Suprapubic skin (tissue), 4 donors: Measurements from ENCODE around the gene TTF2. TPM values are rescaled to one million over a fixed set of nuclear protein-coding genes. Genes with fewer than 3 reads are reported as not detected.
"Not testable (repeated sequence)": the region's sequence is repeated elsewhere in the genome, so short reads cannot be mapped to it uniquely, and the experiment has no call there.

Experiments
- DNase-seq, 2 donors: peaks; one replicate each; pipeline ENCODE4 v3.0.0-alpha.2; 2019; ENCODE audit warnings: low spot score in 2 of 2
- H3K27ac ChIP-seq: fragments of 200-600 bp; sonication (generic); one replicate; pipeline ENCODE4 v1.5.1; 2019
- H3K27me3 ChIP-seq: fragments of 200-600 bp; sonication (generic); one replicate; pipeline ENCODE4 v1.5.1; 2019
- H3K36me3 ChIP-seq: fragments of 200-600 bp; sonication (generic); one replicate; pipeline ENCODE4 v1.5.1; 2019
- H3K4me1 ChIP-seq: fragments of 200-600 bp; sonication (generic); one replicate; pipeline ENCODE4 v1.5.1; 2019
- H3K4me3 ChIP-seq: fragments of 200-600 bp; sonication (generic); one replicate; pipeline ENCODE4 v1.5.1; 2019; ENCODE audit warnings: mild to moderate bottlenecking
- H3K9me3 ChIP-seq: fragments of 200-600 bp; sonication (generic); one replicate; pipeline ENCODE4 v1.5.1; 2019
- CTCF ChIP-seq, 2 donors: fragments of 200-600 bp in 1 of 2; fragments of 450-650 bp in 1 of 2; sonication (generic) in 1 of 2; IDR thresholded peaks; one replicate each; pipeline ENCODE4 v1.5.1; 2016 to 2019; ENCODE audit warnings: antibody characterized with exemption in 2 of 2, mild to moderate bottlenecking in 1 of 2, moderate library complexity in 1 of 2
- EP300 ChIP-seq: sonication (generic); formaldehyde crosslinking; IDR thresholded peaks from one replicate; pipeline ENCODE4 v1.6.1; 2017; ENCODE audit warnings: antibody characterized with exemption
- POLR2A ChIP-seq, 2 donors: fragments of 450-650 bp; IDR thresholded peaks; one replicate each; pipeline ENCODE4 v1.6.1; 2017; ENCODE audit warnings: antibody characterized with exemption in 2 of 2, mild to moderate bottlenecking in 2 of 2, moderate library complexity in 2 of 2
- POLR2AphosphoS5 ChIP-seq, 3 donors: sonication (generic); formaldehyde crosslinking; IDR thresholded peaks; one replicate each; pipeline ENCODE4 v1.6.1; 2017; ENCODE audit warnings: antibody characterized with exemption in 3 of 3
- WGBS: methylation state at CpG from one replicate; pipeline ENCODE4 v1.1.5; 2018; 5-methylcytosine and 5-hydroxymethylcytosine counted together
- total RNA-seq, 4 donors: library from RNA; depleted of rRNA; stranded (reverse); fragments of >200 nt; gene quantifications; one replicate each; pipeline ENCODE4 v1.1.0, GENCODE V29; 2016

TTF2 gene
- total RNA-seq, 4 donors from 2014 or later = 23.7 to 34.8 (median 26.5) TPM

- peaks cover 48% of the 10 kb centered on the region for H3K36me3 ChIP-seq
- WGBS = 83% methylated on average over 4 of the region's 4 CpGs
- H3K27me3 ChIP-seq = no peaks in the 10 kb centered on the region
- H3K9me3 ChIP-seq = no peaks in the 10 kb centered on the region
- TF ChIP-seq POLR2A (IDR thresholded peaks at IDR 0.05) = no peak
- TF ChIP-seq EP300 = no peak
- TF ChIP-seq POLR2AphosphoS5 (IDR thresholded peaks at IDR 0.05) = no peak
- no peak for TF ChIP-seq CTCF (IDR thresholded peaks at IDR 0.05)
- H3K4me1 ChIP-seq = peaks cover 9% of the 10 kb centered on the region
- H3K27ac ChIP-seq = no peak overlapping the region
- no peak for DNase-seq
- H3K4me3 ChIP-seq = no peak overlapping the region
These were observed 37.3 kb downstream of the TTF2 start for GRCh38 chr1:117097443-117097842.

- Histone ChIP-seq H3K4me1 (peaks cover 5% of the 10 kb centered on the region), H3K9me3 (no peaks in the 10 kb centered on the region), H3K27me3 (no peaks in the 10 kb centered on the region), H3K36me3 (peaks cover 49% of the 10 kb centered on the region), H3K4me3 (no peak overlapping the region), H3K27ac (no peak overlapping the region)
- 79% methylated on average over 4 of the region's 4 CpGs for WGBS
- TF ChIP-seq POLR2AphosphoS5 (IDR thresholded peaks at IDR 0.05) = no peak
- no peak for TF ChIP-seq CTCF (IDR thresholded peaks at IDR 0.05)
- TF ChIP-seq POLR2A (IDR thresholded peaks at IDR 0.05) = no peak
- TF ChIP-seq EP300 = no peak
- DNase-seq = no peak
These were observed 38.3 kb downstream of the TTF2 start for GRCh38 chr1:117098287-117098890.

- DNase-seq = no peak
- WGBS = 97% methylated on average over 1 of the region's 1 CpG
- Histone ChIP-seq H3K27me3 (no peaks in the 10 kb centered on the region), H3K36me3 (peaks cover 42% of the 10 kb centered on the region), H3K4me1 (no peaks in the 10 kb centered on the region), H3K4me3 (no peak overlapping the region), H3K9me3 (no peaks in the 10 kb centered on the region), H3K27ac (no peak overlapping the region)
- no peak for TF ChIP-seq POLR2AphosphoS5 (IDR thresholded peaks at IDR 0.05)
- no peak for TF ChIP-seq CTCF (IDR thresholded peaks at IDR 0.05)
- no peak for TF ChIP-seq POLR2A (IDR thresholded peaks at IDR 0.05)
- no peak for TF ChIP-seq EP300
These were observed 41.2 kb downstream of the TTF2 start for GRCh38 chr1:117101334-117101733.

GRCh38 chr1:117101858-117102257, 41.7 kb downstream of the TTF2 start:
- not testable (repeated sequence) for H3K4me3 ChIP-seq, H3K9me3 ChIP-seq, DNase-seq, H3K4me1 ChIP-seq, H3K27ac ChIP-seq, H3K27me3 ChIP-seq
- whole genome bisulfite sequencing = 93% methylated on average over 3 of the region's 3 CpGs
- H3K36me3 ChIP-seq = peaks cover 38% of the 10 kb centered on the region

GRCh38 chr1:117104986-117105385, 44.9 kb downstream of the TTF2 start:
- Histone ChIP-seq H3K27ac (no peak overlapping the region), H3K27me3 (no peaks in the 10 kb centered on the region), H3K4me3 (no peak overlapping the region), H3K9me3 (no peaks in the 10 kb centered on the region), H3K4me1 (no peaks in the 10 kb centered on the region), H3K36me3 (peaks cover 11% of the 10 kb centered on the region)
- no peak for DNase-seq
- WGBS = 89% methylated on average over 3 of the region's 3 CpGs
- TF ChIP-seq EP300 (no peak), POLR2AphosphoS5 (IDR thresholded peaks at IDR 0.05) (no peak), CTCF (IDR thresholded peaks at IDR 0.05) (no peak), POLR2A (IDR thresholded peaks at IDR 0.05) (no peak)

GRCh38 chr1:117105722-117106121, 45.6 kb downstream of the TTF2 start:
- DNase-seq = no peak
- Histone ChIP-seq H3K27ac (no peak overlapping the region), H3K4me3 (no peak overlapping the region), H3K9me3 (no peaks in the 10 kb centered on the region), H3K27me3 (no peaks in the 10 kb centered on the region), H3K36me3 (peaks cover 7% of the 10 kb centered on the region), H3K4me1 (no peaks in the 10 kb centered on the region)
- no peak for TF ChIP-seq CTCF (IDR thresholded peaks at IDR 0.05)
- TF ChIP-seq POLR2AphosphoS5 (IDR thresholded peaks at IDR 0.05) = no peak
- no peak for TF ChIP-seq EP300
- no peak for TF ChIP-seq POLR2A (IDR thresholded peaks at IDR 0.05)
